Esophagus muscularis mucosa (tissue), 4 donors: ENCODE results near the gene ZNF324B. TPM values are rescaled to one million over a fixed set of nuclear protein-coding genes. Genes with fewer than 3 reads are reported as not detected.
A peak's percentile ranks its signal among the peaks of the same experiment; 100 is the strongest.

Experiments used
- DNase-seq: peaks from one replicate; pipeline ENCODE4 v3.0.0-alpha.2; 2017; ENCODE audit errors: extremely low spot score
- H3K27ac ChIP-seq, 4 donors: fragments of 200-600 bp; sonication (generic); replicated peaks in 1 of 4; 1 replicate in 3 of 4; 2 replicates in 1 of 4; pipeline ENCODE4 v1.5.1; 2016 to 2019; ENCODE audit warnings: mild to moderate bottlenecking in 1 of 4
- H3K27me3 ChIP-seq, 4 donors: fragments of 200-600 bp; sonication (generic); one replicate each; pipeline versions ENCODE4 v1.5.1 to v1.6.0; 2016 to 2019
- H3K36me3 ChIP-seq, 4 donors: fragments of 200-600 bp; sonication (generic); one replicate each; pipeline ENCODE4 v1.5.1; 2016 to 2019
- H3K4me1 ChIP-seq, 4 donors: fragments of 200-600 bp; sonication (generic); one replicate each; pipeline ENCODE4 v1.5.1; 2016 to 2019
- H3K4me3 ChIP-seq, 4 donors: fragments of 200-600 bp; sonication (generic); 1 replicate in 2 of 4; 2 replicates in 2 of 4; pipeline ENCODE4 v1.5.1; 2016 to 2019; ENCODE audit warnings: mild to moderate bottlenecking in 4 of 4, moderate library complexity in 1 of 4
- H3K9me3 ChIP-seq, 4 donors: fragments of 200-600 bp; sonication (generic); 1 replicate in 3 of 4; 2 replicates in 1 of 4; pipeline ENCODE4 v1.5.1; 2016 to 2019
- EP300 ChIP-seq: sonication (generic); formaldehyde crosslinking; IDR thresholded peaks from one replicate; pipeline ENCODE4 v1.6.1; 2017; ENCODE audit warnings: antibody characterized with exemption
- POLR2A ChIP-seq: fragments of 450-650 bp; IDR thresholded peaks from one replicate; pipeline ENCODE4 v1.6.1; 2017; ENCODE audit warnings: antibody characterized with exemption, moderate library complexity, mild to moderate bottlenecking, low read depth
- POLR2AphosphoS5 ChIP-seq, 2 donors: sonication (generic); formaldehyde crosslinking; IDR thresholded peaks; one replicate each; pipeline ENCODE4 v1.6.1; 2017; ENCODE audit warnings: antibody characterized with exemption in 2 of 2
- WGBS: methylation state at CpG from one replicate; pipeline ENCODE4 v1.1.5; 2018; 5-methylcytosine and 5-hydroxymethylcytosine counted together
- intact Hi-C: fragments of 100-400 bp; cut with DNase I; formaldehyde crosslinking; loops from one replicate; pipeline ENCODE4 v1.15.1; 2023
- total RNA-seq, 4 donors: library from RNA; depleted of rRNA; stranded (reverse); fragments of >200 nt; gene quantifications; one replicate each; pipeline versions ENCODE4 v1.1.0 to v1.2.1, GENCODE V29; 2016
- TF ChIP-seq, protein P1 (sequence below), 3 experiments: fragments of 200-600 bp in 2 of 3; fragments of 450-650 bp in 1 of 3; sonication (generic) in 2 of 3; IDR thresholded peaks; one replicate each; pipeline ENCODE4 v1.5.1; 2017 to 2019; ENCODE audit warnings: antibody characterized with exemption in 3 of 3, mild to moderate bottlenecking in 2 of 3, moderate library complexity in 1 of 3

The ZNF324B gene
- total RNA-seq, 4 donors from 2014 or later: 7.1 to 9.7 (median 8.3) TPM

DNA sequence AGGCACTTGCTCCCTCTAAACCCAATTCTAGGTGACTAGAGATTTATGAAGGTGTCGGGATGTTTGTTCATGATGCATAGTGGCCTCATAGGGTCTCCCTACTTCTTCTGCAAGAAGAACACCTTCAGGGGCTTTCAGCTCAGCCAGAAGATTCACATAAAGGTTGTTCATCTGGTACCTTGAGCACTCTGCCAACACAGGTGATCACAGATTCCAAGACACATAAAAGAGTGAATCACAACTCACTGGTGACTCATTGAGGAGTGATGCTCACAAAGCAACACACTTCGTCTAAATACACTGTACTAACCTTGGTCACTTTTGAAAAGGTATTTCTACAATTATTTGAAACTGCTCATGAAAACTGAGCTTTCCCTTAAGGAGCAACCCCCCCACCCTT, 8.6 kb downstream of the ZNF324B start:
- Histone ChIP-seq H3K27ac (no peak overlapping the region), H3K36me3 (peaks cover 7 to 43% (median 22%) of the 10 kb centered on the region in 4 donors), H3K9me3 (no peaks in the 10 kb centered on the region), H3K4me3 (no peak overlapping the region), H3K4me1 (no peaks in the 10 kb centered on the region), H3K27me3 (no peaks in the 10 kb centered on the region)
- intact Hi-C loops: no loop called here
- DNase-seq: no peak
- WGBS: 88% methylated on average over 2 of the region's 2 CpGs
- TF ChIP-seq, protein P1, sequence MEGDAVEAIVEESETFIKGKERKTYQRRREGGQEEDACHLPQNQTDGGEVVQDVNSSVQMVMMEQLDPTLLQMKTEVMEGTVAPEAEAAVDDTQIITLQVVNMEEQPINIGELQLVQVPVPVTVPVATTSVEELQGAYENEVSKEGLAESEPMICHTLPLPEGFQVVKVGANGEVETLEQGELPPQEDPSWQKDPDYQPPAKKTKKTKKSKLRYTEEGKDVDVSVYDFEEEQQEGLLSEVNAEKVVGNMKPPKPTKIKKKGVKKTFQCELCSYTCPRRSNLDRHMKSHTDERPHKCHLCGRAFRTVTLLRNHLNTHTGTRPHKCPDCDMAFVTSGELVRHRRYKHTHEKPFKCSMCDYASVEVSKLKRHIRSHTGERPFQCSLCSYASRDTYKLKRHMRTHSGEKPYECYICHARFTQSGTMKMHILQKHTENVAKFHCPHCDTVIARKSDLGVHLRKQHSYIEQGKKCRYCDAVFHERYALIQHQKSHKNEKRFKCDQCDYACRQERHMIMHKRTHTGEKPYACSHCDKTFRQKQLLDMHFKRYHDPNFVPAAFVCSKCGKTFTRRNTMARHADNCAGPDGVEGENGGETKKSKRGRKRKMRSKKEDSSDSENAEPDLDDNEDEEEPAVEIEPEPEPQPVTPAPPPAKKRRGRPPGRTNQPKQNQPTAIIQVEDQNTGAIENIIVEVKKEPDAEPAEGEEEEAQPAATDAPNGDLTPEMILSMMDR (IDR thresholded peaks at IDR 0.05): no peak
- TF ChIP-seq EP300: no peak
- no peak for TF ChIP-seq POLR2A
- TF ChIP-seq POLR2AphosphoS5 (IDR thresholded peaks at IDR 0.05): no peak

DNA sequence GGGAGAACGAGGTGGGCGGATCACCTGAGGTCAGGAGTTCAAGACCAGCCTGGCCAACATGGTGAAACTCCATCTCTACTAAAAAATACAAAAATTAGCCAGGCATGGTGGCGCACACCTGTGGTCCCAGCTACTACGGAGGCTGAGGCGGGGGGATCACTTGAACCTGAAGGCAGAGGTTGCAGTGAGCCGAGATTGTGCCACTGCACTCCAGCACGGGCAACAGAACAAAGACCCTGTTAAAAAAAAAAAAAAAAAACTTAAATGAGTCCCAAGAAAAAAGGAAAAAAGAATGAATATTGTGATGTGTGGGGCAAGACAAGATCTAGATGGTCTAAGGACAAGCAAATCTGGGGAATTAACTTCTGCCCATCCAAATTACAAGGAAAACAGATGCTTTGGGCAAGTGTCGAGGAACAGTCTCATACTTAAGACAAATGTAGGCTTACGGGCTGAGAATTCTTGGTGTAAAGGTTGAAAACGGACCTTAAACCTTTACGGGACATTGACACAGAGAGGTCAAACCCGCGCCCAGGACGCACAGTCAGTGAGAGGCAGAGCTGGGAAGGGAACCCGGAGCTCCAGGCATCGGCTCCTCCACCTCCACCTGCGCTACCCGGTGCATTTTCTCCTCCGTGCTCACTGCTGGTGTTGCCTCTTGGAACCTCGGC, 14.8 kb downstream of the ZNF324B start:
- H3K27ac ChIP-seq: peak overlapping the region in 2 of 4 donors; percentile 76 to 78
- WGBS: 43% methylated on average over 17 of the region's 20 CpGs

DNA sequence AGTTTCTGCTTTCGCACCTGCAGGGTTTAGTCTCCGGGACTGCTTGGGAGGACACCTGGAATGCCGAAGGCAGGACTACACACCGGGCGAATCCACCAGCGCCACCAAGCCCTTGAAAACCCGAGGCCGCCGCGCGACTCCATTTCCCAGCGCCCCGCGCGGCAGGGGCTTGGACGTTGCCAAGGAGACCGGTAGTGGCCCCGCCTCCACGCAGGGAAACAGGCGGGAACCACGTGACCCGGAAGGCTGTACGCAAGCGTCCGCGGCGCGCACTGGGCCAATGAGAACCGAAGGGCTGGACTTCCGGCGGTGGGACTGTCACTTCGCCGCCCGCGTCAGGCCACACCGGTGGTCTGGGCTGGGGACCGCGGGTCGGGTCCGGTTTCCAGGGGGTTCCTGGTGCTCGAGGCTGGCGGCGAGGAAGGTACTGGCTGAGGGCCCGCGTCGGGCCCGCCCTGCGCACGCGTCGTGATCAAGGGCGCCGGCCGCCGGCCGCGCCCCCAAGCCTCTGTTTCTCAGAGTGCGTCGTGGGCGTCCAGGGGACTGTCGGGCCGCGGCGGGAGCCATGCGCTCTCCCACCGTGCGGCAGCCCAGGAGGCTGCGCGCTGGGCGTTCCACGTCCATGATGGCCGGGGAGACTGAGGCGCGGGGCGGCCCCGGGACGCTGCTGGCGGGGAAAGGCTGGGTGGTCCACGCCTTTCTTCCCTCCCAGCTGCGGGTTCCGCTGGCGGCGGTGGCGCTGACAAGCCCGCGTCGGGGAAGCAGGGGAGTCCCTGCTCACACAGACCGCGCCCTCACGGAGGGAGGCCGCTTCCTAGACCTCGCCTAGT, 15.6 kb downstream of the ZNF324B start, which contains the start of gene ZNF324:
Gene ZNF324, plus strand, starts transcription at position 321 of the 830 bp plus-strand sequence. CDS start 2,106 bp downstream, outside the sequence.
- Histone ChIP-seq H3K4me1 (peaks cover 11 to 34% (median 21%) of the 10 kb centered on the region in 4 donors), H3K27ac (peak within 1 kb of the TSS; percentile 76 to 89 (median 80)), H3K9me3 (no peaks in the 10 kb centered on the region), H3K27me3 (no peaks in the 10 kb centered on the region), H3K36me3 (peaks cover 6 to 31% (median 27%) of the 10 kb centered on the region in 4 donors), H3K4me3 (peak within 1 kb of the TSS; percentile 78 to 98 (median 92))
- intact Hi-C loops: no loop called here
- DNase-seq: peak; percentile 99
- 0% methylated on average over 2 of the region's 92 CpGs for WGBS
- no peak for TF ChIP-seq EP300
- TF ChIP-seq POLR2AphosphoS5 (IDR thresholded peaks at IDR 0.05): peak; percentile 88 to 95

More for the DNA sequence above, 14.8 kb downstream of the ZNF324B start:
- peaks cover 11 to 34% (median 21%) of the 10 kb centered on the region in 4 donors for H3K4me1 ChIP-seq
- peaks cover 0 to 24% (median 21%) of the 10 kb centered on the region in 4 donors for H3K36me3 ChIP-seq
- intact Hi-C loops: no loop called here
- H3K27me3 ChIP-seq: no peaks in the 10 kb centered on the region
- no peaks in the 10 kb centered on the region for H3K9me3 ChIP-seq
- H3K4me3 ChIP-seq: peak overlapping the region; percentile 78 to 98 (median 92)
- TF ChIP-seq, protein P1 (IDR thresholded peaks at IDR 0.05): no peak
- TF ChIP-seq POLR2A (no peak), POLR2AphosphoS5 (IDR thresholded peaks at IDR 0.05) (no peak), EP300 (no peak)
- no peak for DNase-seq

DNA sequence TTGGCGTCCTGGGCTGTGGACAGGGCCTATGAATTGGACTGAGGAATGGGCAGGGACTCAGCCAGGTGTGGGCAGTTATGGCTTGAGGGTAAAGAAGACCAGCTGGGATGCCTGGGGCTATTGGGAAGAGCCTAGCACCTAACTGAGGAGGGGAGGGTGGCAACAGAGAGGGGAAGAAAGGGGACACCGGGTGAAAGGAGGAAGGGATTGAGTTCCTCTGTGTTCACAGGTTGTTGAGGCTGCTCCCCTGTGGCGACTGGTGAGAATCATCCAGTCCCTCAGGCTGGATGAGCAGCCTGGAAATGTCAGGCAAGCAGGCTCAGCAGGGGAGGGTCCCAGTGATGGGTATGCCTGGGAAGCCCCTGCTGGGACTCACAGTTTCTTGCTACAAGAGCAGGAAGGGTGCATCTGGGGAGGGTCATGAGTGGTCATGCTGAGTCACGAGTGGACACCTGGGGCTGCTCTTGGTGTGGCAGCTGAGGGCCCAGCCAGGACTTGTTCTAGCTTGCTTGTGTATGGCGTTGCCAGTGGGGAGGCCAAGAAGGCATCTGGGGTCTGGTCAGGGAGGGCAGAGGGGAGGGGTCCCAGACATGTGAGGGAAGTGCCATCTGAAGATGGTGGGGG, 16.9 kb downstream of the ZNF324B start:
- Histone ChIP-seq H3K9me3 (no peaks in the 10 kb centered on the region), H3K36me3 (peaks cover 14 to 44% (median 39%) of the 10 kb centered on the region in 4 donors), H3K27ac (no peak overlapping the region), H3K4me1 (peaks cover 11 to 34% (median 21%) of the 10 kb centered on the region in 4 donors), H3K4me3 (peak overlapping the region; percentile 6 to 85 (median 46)), H3K27me3 (no peaks in the 10 kb centered on the region)
- intact Hi-C loops: no loop called here
- DNase-seq: no peak
- TF ChIP-seq POLR2A (no peak), POLR2AphosphoS5 (IDR thresholded peaks at IDR 0.05) (no peak), EP300 (no peak)
- TF ChIP-seq, protein P1 (IDR thresholded peaks at IDR 0.05): no peak
- WGBS: 61% methylated on average over 5 of the region's 5 CpGs
